Activated CD8-positive, alpha-beta T cell treated with anti-CD3 and anti-CD28 coated beads, Interleukin-2, amount 10 ng/mL, durations not matched to agents 7 days and 5 days (primary cell): ENCODE measurements around the gene FGD4. TPM values are rescaled to one million over a fixed set of nuclear protein-coding genes. Genes with fewer than 3 reads are reported as not detected.

ENCODE experiments used
- ATAC-seq: fragments of 150-1000 bp; cut with Tn5 transposase; one replicate; pipeline ENCODE4 v1.10.0; 2021; ENCODE audit warnings: moderate library complexity
- CTCF ChIA-PET: fragments of 350-600 bp; sonication (Branson Sonifier 250); formaldehyde crosslinking; loops from one replicate; lab custom pipeline; 2021; ENCODE audit warnings: antibody characterized with exemption; lab: Charles Lee
- POLR2A ChIA-PET: fragments of 350-600 bp; sonication (Branson Sonifier 250); formaldehyde crosslinking; loops from one replicate; lab custom pipeline; 2021; ENCODE audit warnings: antibody characterized with exemption; lab: Charles Lee
- DNase-seq: peaks from one replicate; pipeline ENCODE4 v3.0.0-alpha.2; 2020
- H3K27ac Mint-ChIP-seq: one replicate; pipeline ENCODE4 v1.8.0; 2021; ENCODE audit warnings: mild to moderate bottlenecking, mixed read lengths
- H3K27me3 Mint-ChIP-seq: one replicate; pipeline ENCODE4 v1.8.0; 2021; ENCODE audit warnings: low read depth, mixed read lengths
- H3K36me3 Mint-ChIP-seq: one replicate; pipeline ENCODE4 v1.8.0; 2021; ENCODE audit warnings: low read depth, mixed read lengths
- H3K4me1 Mint-ChIP-seq: one replicate; pipeline ENCODE4 v1.8.0; 2021; ENCODE audit warnings: low read depth, mixed read lengths
- H3K4me3 Mint-ChIP-seq: one replicate; pipeline ENCODE4 v1.8.0; 2021; ENCODE audit warnings: mild to moderate bottlenecking, mixed read lengths
- H3K9me3 Mint-ChIP-seq: one replicate; pipeline ENCODE4 v1.8.0; 2022; ENCODE audit warnings: mixed read lengths; ENCODE audit not compliant: insufficient read depth
- total RNA-seq, 2 experiments: library from RNA; stranded (reverse); gene quantifications; one replicate each; pipeline ENCODE4 v1.2.3, GENCODE V29; 2021

FGD4 gene
- total RNA-seq, 2 experiments from 2014 or later: 0.66 to 0.68 TPM

DNA sequence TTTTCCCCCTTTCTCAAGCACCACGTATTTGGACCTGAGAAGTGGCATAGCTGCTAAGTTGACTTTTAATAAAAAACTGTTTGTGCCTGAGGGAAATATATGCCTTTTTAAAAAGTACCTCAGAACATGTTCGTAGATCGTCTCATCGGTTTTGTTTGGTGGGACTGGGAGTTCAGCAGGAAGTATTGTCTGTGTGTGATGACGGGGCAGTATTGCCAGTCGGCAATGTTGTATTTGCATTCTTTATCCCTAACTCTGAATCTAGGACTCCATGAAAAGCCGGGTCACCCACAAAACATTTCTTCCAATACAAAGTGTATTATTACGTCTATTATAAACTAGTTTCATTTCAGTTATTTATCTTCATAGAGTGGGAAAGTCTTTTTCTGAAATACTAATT is 19.7 kb upstream of the FGD4 start:
- CTCF ChIA-PET: no interaction called here
- no peak for DNase-seq

DNA sequence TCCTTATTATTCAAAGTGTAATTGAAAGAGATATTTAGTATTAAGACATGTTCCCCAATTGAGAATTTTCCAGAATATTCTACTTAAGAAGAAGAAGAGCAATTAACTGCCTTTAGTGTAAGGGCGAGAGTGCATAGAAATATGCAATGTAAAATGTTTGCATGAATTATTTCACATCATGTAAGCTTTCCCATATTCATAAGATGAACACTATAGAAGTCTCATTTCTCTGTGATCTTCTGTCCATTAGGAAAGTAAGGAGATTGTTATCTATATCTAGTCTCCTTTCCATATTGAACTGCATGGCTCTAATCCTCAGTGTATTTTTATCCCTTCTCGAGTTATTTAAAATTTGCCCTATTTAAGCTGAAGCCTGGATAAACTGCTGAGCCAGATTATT is 17.1 kb upstream of the FGD4 start:
- H3K36me3 Mint-ChIP-seq: no peaks in the 10 kb centered on the region
- H3K4me3 Mint-ChIP-seq: no peak overlapping the region
- H3K4me1 Mint-ChIP-seq: no peaks in the 10 kb centered on the region
- no peak for ATAC-seq
- H3K27me3 Mint-ChIP-seq: peaks cover 2% of the 10 kb centered on the region
- H3K27ac Mint-ChIP-seq: no peak overlapping the region
- ChIA-PET CTCF (no interaction called here), POLR2A (no interaction called here)
- H3K9me3 Mint-ChIP-seq: no peaks in the 10 kb centered on the region
- no peak for DNase-seq

More for the DNA sequence above, 19.7 kb upstream of the FGD4 start:
- Mint-ChIP-seq H3K4me3 (no peak overlapping the region), H3K27ac (no peak overlapping the region), H3K9me3 (no peaks in the 10 kb centered on the region), H3K27me3 (peaks cover 2% of the 10 kb centered on the region), H3K36me3 (no peaks in the 10 kb centered on the region), H3K4me1 (no peaks in the 10 kb centered on the region)
- no peak for ATAC-seq
- POLR2A ChIA-PET: no interaction called here

DNA sequence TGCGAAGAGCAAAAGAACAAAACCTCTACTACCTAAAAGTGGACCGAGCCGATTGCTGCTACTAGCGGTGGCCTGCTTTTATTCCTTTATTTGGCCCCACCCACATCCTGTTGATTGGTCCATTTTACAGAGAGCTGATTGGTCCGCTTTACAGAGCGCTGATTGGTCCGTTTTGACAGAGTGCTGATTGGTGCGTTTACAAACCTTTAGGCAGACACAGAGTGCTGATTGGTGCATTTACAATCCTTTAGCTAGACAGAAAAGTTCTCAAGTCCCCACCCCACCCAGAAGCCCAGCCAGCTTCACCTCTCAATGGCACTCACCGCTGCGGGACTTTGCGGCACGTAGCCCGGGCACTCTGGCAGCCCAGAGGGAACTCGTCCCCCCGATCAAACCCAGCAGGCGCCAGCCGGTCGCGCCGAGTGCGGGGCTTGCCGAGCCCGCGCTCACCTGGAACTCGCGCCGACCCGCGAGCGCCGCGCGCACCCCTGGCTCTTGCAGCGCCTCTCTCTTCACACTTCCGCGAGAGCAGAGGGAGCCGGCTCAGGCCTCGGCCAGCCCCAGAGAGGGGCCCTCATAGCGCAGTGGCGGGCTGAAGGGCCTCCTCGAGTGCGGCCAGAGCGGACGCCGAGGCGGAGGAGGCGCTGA is 8.7 kb upstream of the FGD4 start:
- Mint-ChIP-seq H3K4me3 (peak overlapping the region; percentile 65), H3K9me3 (no peaks in the 10 kb centered on the region), H3K4me1 (peaks cover 3% of the 10 kb centered on the region), H3K27me3 (no peaks in the 10 kb centered on the region), H3K27ac (no peak overlapping the region), H3K36me3 (no peaks in the 10 kb centered on the region)
- ChIA-PET POLR2A (no interaction called here), CTCF (interaction anchor here (0.6 kb wide), 1 partner anchor 306 kb away, joined by 3 read pairs; no protein-coding TSS in a partner anchor)
- peak; percentile 46 for DNase-seq
- ATAC-seq: peak; percentile 95

DNA sequence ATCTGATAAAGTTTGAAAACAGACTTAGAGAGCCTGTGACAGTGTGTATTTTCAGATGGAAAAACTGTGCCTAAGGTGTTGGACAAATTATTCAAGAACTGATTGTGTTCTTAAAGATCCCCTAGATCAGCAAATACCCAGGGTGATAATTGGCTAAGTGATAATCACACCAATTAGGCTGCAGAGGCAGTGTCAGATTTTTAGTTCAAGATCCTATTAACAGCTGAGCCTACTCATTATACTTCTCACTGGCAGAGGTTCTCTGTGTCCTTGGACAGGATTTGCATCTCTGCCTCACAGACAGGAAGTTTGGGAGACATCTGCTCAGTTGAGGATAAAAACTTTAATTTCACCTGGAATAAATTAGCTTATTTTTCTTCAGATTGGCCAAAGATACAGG is 4.3 kb upstream of the FGD4 start:
- ChIA-PET CTCF (no interaction called here), POLR2A (no interaction called here)
- no peaks in the 10 kb centered on the region for H3K36me3 Mint-ChIP-seq
- no peak for ATAC-seq
- DNase-seq: no peak
- H3K27ac Mint-ChIP-seq: no peak overlapping the region
- H3K4me3 Mint-ChIP-seq: no peak overlapping the region
- peaks cover 15% of the 10 kb centered on the region for H3K27me3 Mint-ChIP-seq
- no peaks in the 10 kb centered on the region for H3K9me3 Mint-ChIP-seq
- peaks cover 9% of the 10 kb centered on the region for H3K4me1 Mint-ChIP-seq

DNA sequence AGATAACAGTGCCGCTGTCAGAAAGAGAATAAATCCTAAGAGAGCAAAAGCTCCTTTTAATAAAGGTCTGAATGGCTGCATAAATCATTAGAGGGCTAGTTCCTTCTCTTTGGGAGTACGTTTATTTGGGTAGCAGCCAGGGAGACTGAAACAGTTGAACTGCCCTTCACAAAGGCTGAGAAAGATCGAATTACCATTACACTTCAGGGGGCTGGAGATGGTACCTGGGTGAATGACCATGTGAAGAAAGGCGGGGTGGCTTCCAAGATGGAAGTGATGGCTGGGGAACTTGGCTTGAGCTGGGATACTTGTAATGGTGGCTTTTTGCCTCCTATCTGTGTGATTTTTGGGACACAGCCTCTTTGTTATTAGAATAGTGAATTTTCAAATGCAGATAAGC is 1.7 kb upstream of the FGD4 start:
- Mint-ChIP-seq H3K27me3 (peaks cover 24% of the 10 kb centered on the region), H3K4me3 (no peak overlapping the region), H3K4me1 (peaks cover 12% of the 10 kb centered on the region), H3K36me3 (no peaks in the 10 kb centered on the region), H3K9me3 (no peaks in the 10 kb centered on the region), H3K27ac (no peak overlapping the region)
- DNase-seq (no peak), ATAC-seq (no peak)
- CTCF ChIA-PET: interaction anchor here (0.6 kb wide), 1 partner anchor 1725 kb away, joined by 3 read pairs; no protein-coding TSS in a partner anchor
- POLR2A ChIA-PET: no interaction called here

DNA sequence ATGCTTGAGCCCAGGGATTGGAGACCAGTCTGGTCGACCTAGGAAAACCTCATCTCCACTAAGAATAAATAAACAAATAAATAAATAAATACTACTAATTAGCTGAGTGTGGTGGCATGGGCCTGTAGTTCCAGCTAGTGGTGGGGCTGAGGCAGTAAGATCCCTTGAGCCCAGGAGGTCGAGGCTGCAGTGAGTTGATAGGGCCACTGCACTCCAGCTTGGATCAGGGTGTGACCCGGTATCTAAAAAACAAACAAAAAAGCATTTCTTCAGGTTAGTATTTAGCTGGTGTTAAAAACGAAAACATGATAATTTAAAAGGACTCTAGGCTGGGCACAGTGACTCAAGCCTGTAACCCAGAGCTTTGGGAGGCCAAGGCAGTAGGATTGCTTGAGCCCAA is 1.2 kb upstream of the FGD4 start:
- DNase-seq (no peak), ATAC-seq (no peak)
- no peaks in the 10 kb centered on the region for H3K9me3 Mint-ChIP-seq
- peaks cover 26% of the 10 kb centered on the region for H3K27me3 Mint-ChIP-seq
- no peak overlapping the region for H3K4me3 Mint-ChIP-seq
- no peaks in the 10 kb centered on the region for H3K36me3 Mint-ChIP-seq
- H3K27ac Mint-ChIP-seq: no peak overlapping the region
- peaks cover 12% of the 10 kb centered on the region for H3K4me1 Mint-ChIP-seq
- ChIA-PET POLR2A (no interaction called here), CTCF (interaction anchor here (0.6 kb wide), 1 partner anchor 1725 kb away, joined by 3 read pairs; no protein-coding TSS in a partner anchor)

DNA sequence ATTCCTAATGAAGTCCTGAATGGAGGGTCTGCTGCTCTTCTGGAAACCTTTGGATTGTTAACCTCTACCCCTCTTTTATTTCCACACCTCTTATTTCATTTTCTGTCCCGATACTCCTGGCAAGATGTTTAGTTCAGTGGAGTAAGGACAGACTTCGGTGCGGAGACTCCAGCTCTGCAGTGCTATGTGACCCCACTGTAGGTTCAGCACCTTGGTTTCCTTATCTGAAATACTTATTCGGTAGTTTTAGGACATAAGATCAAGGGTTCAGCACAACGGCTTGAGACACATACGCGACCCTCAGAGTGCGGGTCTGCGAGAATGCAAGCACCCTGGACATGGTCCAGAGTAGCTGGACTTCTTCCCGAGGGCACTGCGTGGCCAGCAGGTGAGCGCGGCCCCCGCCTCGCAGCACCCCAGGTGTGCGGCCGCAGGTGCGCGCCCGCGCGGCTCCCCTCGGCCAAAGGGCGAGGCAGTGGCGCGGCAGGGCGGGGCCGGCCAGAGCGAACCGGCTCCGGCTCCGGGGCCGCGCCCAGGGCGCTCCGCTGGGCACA is 465 bp upstream of the FGD4 start:
- ChIA-PET POLR2A (no interaction called here), CTCF (no interaction called here)
- Mint-ChIP-seq H3K4me3 (peak overlapping the region; percentile 83), H3K27me3 (peaks cover 28% of the 10 kb centered on the region), H3K36me3 (no peaks in the 10 kb centered on the region), H3K4me1 (peaks cover 12% of the 10 kb centered on the region), H3K9me3 (no peaks in the 10 kb centered on the region), H3K27ac (no peak overlapping the region)
- DNase-seq: no peak
- ATAC-seq: peak; percentile 4

DNA sequence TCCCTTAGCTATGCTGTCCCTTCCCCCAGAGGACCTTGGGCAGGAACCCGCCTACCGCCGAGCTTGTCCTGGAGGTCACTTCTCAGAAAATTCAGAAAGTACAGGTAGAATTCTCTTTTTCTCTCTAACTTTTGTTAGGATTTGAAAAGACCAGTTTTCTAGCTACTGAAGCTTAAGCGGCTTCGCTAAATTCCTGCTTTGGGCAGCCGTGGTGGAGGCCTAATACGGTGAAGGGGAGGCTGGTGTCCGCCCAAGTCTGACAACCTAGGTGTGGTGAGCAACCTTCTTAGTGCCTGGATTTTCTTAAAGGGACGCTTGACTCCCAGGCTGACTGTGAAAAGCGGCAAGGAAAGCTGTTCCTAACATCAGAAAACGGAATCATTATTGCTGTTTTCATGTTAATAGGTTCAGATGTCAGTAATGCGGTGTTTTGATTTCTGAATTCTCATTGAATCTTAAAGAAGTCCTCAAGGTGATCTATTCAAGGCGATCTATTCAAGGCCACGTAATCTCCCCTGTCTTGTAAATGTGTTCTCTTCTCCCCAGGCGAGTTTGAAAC is 835 bp downstream of the FGD4 start:
- no peak for ATAC-seq
- POLR2A ChIA-PET: no interaction called here
- Mint-ChIP-seq H3K9me3 (no peaks in the 10 kb centered on the region), H3K27me3 (peaks cover 29% of the 10 kb centered on the region), H3K36me3 (no peaks in the 10 kb centered on the region), H3K4me1 (peaks cover 12% of the 10 kb centered on the region), H3K27ac (no peak overlapping the region), H3K4me3 (peak overlapping the region; percentile 61)
- CTCF ChIA-PET: interaction anchor here (1.1 to 1.3 kb wide), 2 partner anchors 355 to 747 kb away, joined by 3 to 4 read pairs; partner anchors contain the start of gene YARS2
- no peak for DNase-seq

DNA sequence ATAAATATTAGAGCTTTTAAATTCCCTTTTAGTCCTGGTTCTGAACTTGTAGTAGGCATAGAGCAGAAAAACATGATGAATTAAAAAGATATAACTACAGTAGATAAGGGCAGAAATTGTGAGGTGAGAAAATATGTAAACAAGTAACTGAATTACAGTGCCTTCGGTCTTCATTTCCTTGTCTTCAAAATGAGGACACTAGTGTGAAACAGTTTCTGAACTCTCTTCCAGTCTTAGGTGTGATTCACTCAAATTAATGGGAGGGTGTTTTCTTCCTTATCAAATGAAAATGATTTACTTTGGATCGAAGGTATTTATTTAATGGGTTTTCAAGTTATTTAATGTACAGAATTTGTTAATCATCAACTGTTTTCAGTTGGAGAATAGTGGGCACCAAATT is 1.5 kb downstream of the FGD4 start:
- peaks cover 12% of the 10 kb centered on the region for H3K4me1 Mint-ChIP-seq
- peaks cover 29% of the 10 kb centered on the region for H3K27me3 Mint-ChIP-seq
- no peaks in the 10 kb centered on the region for H3K36me3 Mint-ChIP-seq
- H3K9me3 Mint-ChIP-seq: no peaks in the 10 kb centered on the region
- DNase-seq (no peak), ATAC-seq (no peak)
- H3K4me3 Mint-ChIP-seq: no peak overlapping the region
- no peak overlapping the region for H3K27ac Mint-ChIP-seq
- CTCF ChIA-PET: interaction anchor here (1.3 kb wide), 1 partner anchor 748 kb away, joined by 4 read pairs; no protein-coding TSS in a partner anchor
- POLR2A ChIA-PET: no interaction called here

DNA sequence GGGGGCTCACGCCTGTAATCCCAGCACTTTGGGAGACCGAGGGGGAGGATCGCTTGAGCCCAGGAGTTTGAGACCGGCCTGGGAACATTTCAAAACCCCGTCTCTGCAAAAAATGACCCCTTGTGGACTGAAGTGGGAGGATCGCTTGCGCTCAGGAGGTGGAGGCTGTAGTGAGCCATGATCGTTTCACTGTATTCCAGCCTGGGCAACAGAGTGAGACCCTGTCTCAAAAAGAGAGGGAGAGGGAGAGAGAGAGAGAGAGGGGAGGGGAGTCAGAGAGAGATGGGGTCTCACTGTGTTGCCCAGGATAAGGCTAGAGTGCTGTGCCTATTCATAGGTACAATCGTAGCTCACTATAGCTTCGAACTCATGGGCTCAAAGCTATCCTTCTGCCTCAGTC is 2.8 kb downstream of the FGD4 start:
- DNase-seq (no peak), ATAC-seq (no peak)
- peaks cover 12% of the 10 kb centered on the region for H3K4me1 Mint-ChIP-seq
- no peaks in the 10 kb centered on the region for H3K36me3 Mint-ChIP-seq
- no peak overlapping the region for H3K27ac Mint-ChIP-seq
- H3K27me3 Mint-ChIP-seq: peaks cover 29% of the 10 kb centered on the region
- H3K4me3 Mint-ChIP-seq: no peak overlapping the region
- no peaks in the 10 kb centered on the region for H3K9me3 Mint-ChIP-seq
- CTCF ChIA-PET: interaction anchor here (1.1 kb wide), 1 partner anchor 270 kb away, joined by 3 read pairs; no protein-coding TSS in a partner anchor
- POLR2A ChIA-PET: no interaction called here

DNA sequence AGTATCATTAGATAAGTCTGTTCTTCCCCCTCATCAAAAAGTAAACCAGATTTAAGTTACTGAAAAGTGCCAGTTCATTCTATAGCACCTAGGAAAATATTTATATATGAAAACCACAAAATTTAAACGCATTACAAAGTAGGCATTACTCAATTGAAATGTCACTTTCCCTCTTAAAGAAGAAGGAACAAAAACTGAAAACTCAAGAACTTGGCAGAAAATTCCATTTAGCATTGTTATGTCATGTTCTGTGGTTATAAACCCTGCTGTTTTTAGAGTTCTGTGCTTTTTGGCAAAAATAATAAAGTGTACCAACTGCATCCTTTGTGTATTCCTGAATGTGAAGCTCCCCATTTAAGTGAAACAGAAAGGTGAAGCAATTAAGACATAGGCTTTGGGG is 3.6 kb downstream of the FGD4 start:
- Mint-ChIP-seq H3K4me3 (no peak overlapping the region), H3K27ac (no peak overlapping the region), H3K9me3 (no peaks in the 10 kb centered on the region), H3K27me3 (peaks cover 29% of the 10 kb centered on the region), H3K36me3 (no peaks in the 10 kb centered on the region), H3K4me1 (peaks cover 12% of the 10 kb centered on the region)
- DNase-seq (no peak), ATAC-seq (no peak)
- ChIA-PET CTCF (no interaction called here), POLR2A (no interaction called here)

DNA sequence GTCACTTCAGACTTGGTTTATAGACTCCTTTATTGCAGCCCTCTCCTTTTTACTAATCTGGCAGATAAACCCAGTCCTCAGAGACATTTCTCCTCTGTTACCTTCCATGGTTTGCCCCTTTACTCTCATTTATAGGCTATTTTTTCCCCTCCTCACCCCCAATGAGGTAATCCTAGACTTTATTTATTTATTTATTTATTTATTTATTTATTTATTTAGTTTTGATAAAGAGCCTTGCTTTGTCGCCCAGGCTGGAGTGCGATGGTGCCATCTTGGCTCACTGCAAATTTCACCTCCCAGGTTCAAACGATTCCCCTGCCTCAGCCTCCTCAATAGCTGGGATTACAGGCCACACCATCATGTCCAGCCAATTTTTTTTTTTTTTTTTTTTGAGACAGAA is 8.4 kb downstream of the FGD4 start:
- no peaks in the 10 kb centered on the region for H3K36me3 Mint-ChIP-seq
- H3K9me3 Mint-ChIP-seq: no peaks in the 10 kb centered on the region
- H3K27me3 Mint-ChIP-seq: peaks cover 8% of the 10 kb centered on the region
- H3K27ac Mint-ChIP-seq: no peak overlapping the region
- H3K4me3 Mint-ChIP-seq: no peak overlapping the region
- H3K4me1 Mint-ChIP-seq: no peaks in the 10 kb centered on the region
- no peak for DNase-seq
- POLR2A ChIA-PET: no interaction called here
- CTCF ChIA-PET: no interaction called here
- no peak for ATAC-seq
